ENCODE data around the gene SLX9.
A peak's percentile ranks its signal among the peaks of the same experiment; 100 is the strongest.

The SLX9 gene

DNA sequence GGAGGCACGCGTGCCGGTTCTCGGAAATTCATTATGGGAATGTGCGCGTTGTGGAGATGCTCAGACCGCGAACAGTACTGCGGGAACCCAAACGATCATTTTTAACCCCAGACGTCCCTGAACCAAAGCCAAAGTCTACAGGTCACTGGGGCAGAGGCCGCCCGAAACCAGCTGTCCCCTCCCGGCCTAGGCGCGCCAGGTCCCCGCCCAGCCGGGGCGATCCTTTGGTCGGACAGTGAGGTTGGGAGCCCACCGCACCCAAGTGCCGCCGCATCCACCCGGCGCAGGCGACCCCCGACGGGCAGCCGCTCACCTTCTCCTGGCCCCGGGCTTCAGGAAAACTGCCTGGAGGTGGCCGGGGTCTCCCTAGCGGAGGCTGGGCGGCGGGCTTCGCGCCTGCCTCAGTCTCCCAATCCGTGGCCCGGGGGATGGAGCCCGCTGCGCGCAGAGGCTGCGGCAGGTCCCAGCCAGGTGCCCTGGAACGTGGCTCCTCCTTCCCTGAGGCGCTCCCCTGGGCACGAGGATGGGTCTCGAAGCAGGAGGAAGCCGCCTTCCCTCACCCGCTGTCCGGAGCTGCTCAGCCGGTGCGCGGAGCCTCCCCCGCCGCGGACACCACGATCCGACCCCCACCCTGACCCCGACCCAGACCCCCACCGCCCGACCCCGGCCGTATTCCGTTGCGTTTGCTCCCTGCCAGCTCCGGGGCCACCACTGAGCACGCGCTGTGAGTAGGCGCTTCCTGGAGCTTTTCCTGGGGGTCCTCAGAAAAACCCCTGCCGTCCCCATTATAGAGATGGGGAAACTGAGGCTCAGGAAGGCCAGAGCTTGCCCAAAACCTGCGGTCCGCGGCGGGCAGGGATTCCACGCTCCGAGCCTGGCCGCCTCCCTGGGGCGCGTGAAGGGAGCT, 8.1 kb upstream of the SLX9 start:
- H3K27me3 ChIP-seq (ENCODE audit: insufficient read depth, low read length, poor library complexity), result peaks cover 7% of the 10 kb centered on the region
- no peaks in the 10 kb centered on the region for H3K9me3 ChIP-seq (ENCODE audit: insufficient read depth, low read length, severe bottlenecking)
- H3K27ac ChIP-seq (ENCODE audit: low read length), result peak overlapping the region; percentile 85
- H4K20me1 ChIP-seq (ENCODE audit: insufficient read depth, low read length), result peaks cover 6% of the 10 kb centered on the region; the same call in 1 of the 2 replicates
- H3K4me2 ChIP-seq (ENCODE audit: insufficient read depth, low read length), result peak overlapping the region; percentile 77
- peak overlapping the region; percentile 8 to 54; a peak in 3 of 4 replicates for H3K4me3 ChIP-seq (ENCODE audit: low read depth in 1 of 2, low read length in 2 of 2)
- peak overlapping the region; percentile 54 for H3K9ac ChIP-seq (ENCODE audit: low read depth, low read length)
- peaks cover 64% of the 10 kb centered on the region for H3K4me1 ChIP-seq (ENCODE audit: insufficient read depth, low read length)
- no peaks in the 10 kb centered on the region for H3K79me2 ChIP-seq (ENCODE audit: insufficient read depth, low read length)
- ATAC-seq (ENCODE audit: insufficient read depth, low read depth), result no peak
- peak; percentile 50 for TF ChIP-seq EZH2 (IDR thresholded peaks at IDR 0.05; ENCODE audit: borderline replicate concordance, low read depth, low read length, severe bottlenecking)
- TF ChIP-seq, protein P1, sequence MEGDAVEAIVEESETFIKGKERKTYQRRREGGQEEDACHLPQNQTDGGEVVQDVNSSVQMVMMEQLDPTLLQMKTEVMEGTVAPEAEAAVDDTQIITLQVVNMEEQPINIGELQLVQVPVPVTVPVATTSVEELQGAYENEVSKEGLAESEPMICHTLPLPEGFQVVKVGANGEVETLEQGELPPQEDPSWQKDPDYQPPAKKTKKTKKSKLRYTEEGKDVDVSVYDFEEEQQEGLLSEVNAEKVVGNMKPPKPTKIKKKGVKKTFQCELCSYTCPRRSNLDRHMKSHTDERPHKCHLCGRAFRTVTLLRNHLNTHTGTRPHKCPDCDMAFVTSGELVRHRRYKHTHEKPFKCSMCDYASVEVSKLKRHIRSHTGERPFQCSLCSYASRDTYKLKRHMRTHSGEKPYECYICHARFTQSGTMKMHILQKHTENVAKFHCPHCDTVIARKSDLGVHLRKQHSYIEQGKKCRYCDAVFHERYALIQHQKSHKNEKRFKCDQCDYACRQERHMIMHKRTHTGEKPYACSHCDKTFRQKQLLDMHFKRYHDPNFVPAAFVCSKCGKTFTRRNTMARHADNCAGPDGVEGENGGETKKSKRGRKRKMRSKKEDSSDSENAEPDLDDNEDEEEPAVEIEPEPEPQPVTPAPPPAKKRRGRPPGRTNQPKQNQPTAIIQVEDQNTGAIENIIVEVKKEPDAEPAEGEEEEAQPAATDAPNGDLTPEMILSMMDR (IDR thresholded peaks at IDR 0.05; ENCODE audit: borderline replicate concordance, extremely low read depth, low read length, poor library complexity, severe bottlenecking), result no peak
- DNase-seq, result no peak
- H2AFZ ChIP-seq (ENCODE audit: low read depth, low read length), result no peak overlapping the region
- no peaks in the 10 kb centered on the region for H3K36me3 ChIP-seq (ENCODE audit: insufficient read depth, low read length)

DNA sequence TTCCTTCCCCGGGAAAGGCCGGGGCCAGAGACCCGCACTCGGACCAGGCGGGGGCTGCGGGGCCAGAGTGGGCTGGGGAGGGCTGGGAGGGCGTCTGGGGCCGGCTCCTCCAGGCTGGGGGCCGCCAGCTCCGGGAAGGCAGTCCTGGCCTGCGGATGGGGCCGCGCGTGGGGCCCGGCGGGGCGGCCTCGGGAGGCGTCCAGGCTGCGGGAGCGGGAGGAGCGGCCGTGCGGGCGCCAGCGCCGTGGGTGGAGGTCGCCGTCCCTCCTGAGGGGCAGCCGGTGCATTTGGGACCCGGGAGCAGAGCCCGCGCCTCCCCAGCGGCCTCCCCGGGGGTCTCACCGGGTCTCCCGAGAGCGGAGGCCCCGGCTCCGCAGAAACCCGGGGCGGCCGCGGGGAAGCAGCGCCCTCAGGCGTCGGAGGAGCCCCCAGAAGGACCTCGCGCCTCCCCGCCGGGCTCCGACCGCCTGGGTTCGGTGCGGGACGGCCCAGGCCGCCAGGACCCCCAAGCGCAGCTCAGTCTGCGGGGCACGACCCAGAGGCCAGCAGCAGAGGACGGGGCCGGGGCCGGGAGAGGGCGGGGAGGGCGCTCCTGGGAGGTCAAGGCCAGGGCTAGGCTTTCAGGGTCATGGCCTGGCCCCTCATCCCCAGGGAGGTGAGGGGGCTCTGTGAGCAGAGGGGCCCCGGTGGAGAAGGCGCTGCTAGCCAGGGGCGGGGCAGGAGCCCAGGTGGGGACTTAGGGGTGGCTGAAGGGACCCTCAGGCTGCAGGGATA, 7.2 kb upstream of the SLX9 start:
- Histone ChIP-seq H3K4me1 (ENCODE audit: insufficient read depth, low read length) (peaks cover 55% of the 10 kb centered on the region), H3K9ac (ENCODE audit: low read depth, low read length) (peak overlapping the region; percentile 54; the same call in 1 of the 2 replicates), H3K27me3 (ENCODE audit: insufficient read depth, low read length, poor library complexity) (peaks cover 7% of the 10 kb centered on the region), H3K9me3 (ENCODE audit: insufficient read depth, low read length, severe bottlenecking) (no peaks in the 10 kb centered on the region), H3K79me2 (ENCODE audit: insufficient read depth, low read length) (no peaks in the 10 kb centered on the region), H3K36me3 (ENCODE audit: insufficient read depth, low read length) (no peaks in the 10 kb centered on the region), H3K27ac (ENCODE audit: low read length) (no peak overlapping the region), H2AFZ (ENCODE audit: low read depth, low read length) (no peak overlapping the region), H3K4me2 (ENCODE audit: insufficient read depth, low read length) (peak overlapping the region; percentile 77), H4K20me1 (ENCODE audit: insufficient read depth, low read length) (peaks cover 6% of the 10 kb centered on the region; the same call in 1 of the 2 replicates), H3K4me3 (ENCODE audit: low read depth in 1 of 2, low read length in 2 of 2) (peak overlapping the region in 1 of 2 experiments; percentile 54; a peak in 2 of 4 replicates)
- TF ChIP-seq, protein P1 (IDR thresholded peaks at IDR 0.05; ENCODE audit: borderline replicate concordance, extremely low read depth, low read length, poor library complexity, severe bottlenecking), result peak; percentile 61
- TF ChIP-seq EZH2 (IDR thresholded peaks at IDR 0.05; ENCODE audit: borderline replicate concordance, low read depth, low read length, severe bottlenecking), result no peak
- ATAC-seq (ENCODE audit: insufficient read depth, low read depth) (peak; percentile 39), DNase-seq (peak; percentile 56)

DNA sequence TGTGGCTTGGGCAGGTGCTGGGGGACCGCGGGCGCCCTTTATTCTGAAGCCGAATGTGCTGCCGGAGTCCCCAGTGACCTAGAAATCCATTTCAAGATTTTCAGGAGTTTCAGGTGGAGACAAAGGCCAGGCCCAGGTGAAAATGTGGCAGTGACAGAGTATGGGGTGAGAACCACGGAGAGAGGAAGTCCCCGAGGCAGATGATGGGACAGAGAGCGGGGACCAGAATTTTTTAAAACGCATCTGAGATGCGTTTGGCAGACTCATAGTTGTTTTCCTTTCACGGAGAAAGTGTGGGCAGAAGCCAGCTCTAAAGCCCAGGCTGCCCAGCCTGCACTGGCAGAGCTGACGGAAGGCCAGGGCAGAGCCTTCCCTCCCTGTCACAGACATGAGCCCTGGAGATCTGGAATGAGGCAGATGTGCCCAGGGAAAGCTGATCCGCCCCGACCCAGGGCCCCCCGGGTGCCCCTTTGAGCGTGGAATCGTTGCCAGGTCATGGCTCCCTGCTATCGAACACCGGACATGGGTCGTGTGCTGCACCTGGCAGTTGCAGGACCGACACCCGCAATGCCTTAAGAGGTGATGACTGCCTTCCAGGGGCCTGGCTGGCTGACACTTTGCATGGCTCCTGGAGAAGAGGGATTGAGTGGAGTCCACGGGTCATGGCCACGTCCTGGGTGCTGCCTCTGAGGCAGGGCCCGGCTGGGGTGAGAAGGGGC, 6.5 kb upstream of the SLX9 start:
- Histone ChIP-seq H2AFZ (ENCODE audit: low read depth, low read length) (no peak overlapping the region), H4K20me1 (ENCODE audit: insufficient read depth, low read length) (peaks cover 6% of the 10 kb centered on the region; the same call in 1 of the 2 replicates), H3K9ac (ENCODE audit: low read depth, low read length) (peak overlapping the region; percentile 54; the same call in 1 of the 2 replicates), H3K9me3 (ENCODE audit: insufficient read depth, low read length, severe bottlenecking) (no peaks in the 10 kb centered on the region), H3K36me3 (ENCODE audit: insufficient read depth, low read length) (no peaks in the 10 kb centered on the region), H3K4me2 (ENCODE audit: insufficient read depth, low read length) (peak overlapping the region; percentile 77; the same call in 1 of the 2 replicates), H3K4me3 (ENCODE audit: low read depth in 1 of 2, low read length in 2 of 2) (no peak overlapping the region), H3K27ac (ENCODE audit: low read length) (no peak overlapping the region), H3K79me2 (ENCODE audit: insufficient read depth, low read length) (no peaks in the 10 kb centered on the region), H3K4me1 (ENCODE audit: insufficient read depth, low read length) (peaks cover 50% of the 10 kb centered on the region), H3K27me3 (ENCODE audit: insufficient read depth, low read length, poor library complexity) (peaks cover 7% of the 10 kb centered on the region)
- DNase-seq (no peak), ATAC-seq (ENCODE audit: insufficient read depth, low read depth) (no peak)
- TF ChIP-seq EZH2 (IDR thresholded peaks at IDR 0.05; ENCODE audit: borderline replicate concordance, low read depth, low read length, severe bottlenecking), result no peak

Measured in DND-41 (cell line).